ENCODE results near the gene RHCE. TPM values are rescaled to one million over a fixed set of nuclear protein-coding genes. Genes with fewer than 3 reads are reported as not detected.

Gene RHCE
- total RNA-seq, 1 experiment from 2014 or later = 3.1 TPM

DNA sequence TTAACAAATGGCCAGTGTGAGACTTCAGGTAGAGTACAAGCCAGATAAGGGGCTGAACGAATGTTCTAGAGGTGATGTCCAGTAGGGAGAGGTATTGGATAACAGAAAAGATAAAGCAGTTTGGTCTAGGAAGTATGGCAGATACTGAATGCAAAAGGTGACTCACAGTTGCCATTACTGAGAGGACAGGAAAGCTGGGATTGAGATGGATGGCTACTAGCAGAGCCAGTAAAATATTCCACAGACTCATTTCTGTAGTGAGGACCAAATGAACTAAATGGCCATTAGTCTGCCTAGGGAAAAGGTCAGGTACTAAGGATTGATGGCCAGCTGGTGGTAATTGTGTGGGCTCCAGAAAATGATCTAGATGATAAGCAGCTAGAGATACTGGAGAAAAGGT is 21.6 kb upstream of the RHCE start:
- H3K36me3 ChIP-seq (ENCODE audit: insufficient read depth, low read length) = peaks cover 13% of the 10 kb centered on the region; the same call in 1 of the 2 replicates
- H3K27ac ChIP-seq (ENCODE audit: low read length) = peak overlapping the region; percentile 47
- no peak overlapping the region for H3K9ac ChIP-seq (ENCODE audit: low read length)
- peaks cover 52% of the 10 kb centered on the region for H3K4me1 ChIP-seq (ENCODE audit: low read length)
- no peaks in the 10 kb centered on the region for H4K20me1 ChIP-seq (ENCODE audit: insufficient read depth, low read depth, low read length)
- H3K27me3 ChIP-seq (ENCODE audit: low read length) = no peaks in the 10 kb centered on the region
- no peaks in the 10 kb centered on the region for H3K9me2 ChIP-seq (replicated peaks; ENCODE audit: insufficient read depth, low read length)
- H3K4me3 ChIP-seq (ENCODE audit: low read length) = no peak overlapping the region
- H3K4me2 ChIP-seq (ENCODE audit: low read depth, low read length, poor library complexity, severe bottlenecking) = no peak overlapping the region
- no peaks in the 10 kb centered on the region for H3K9me3 ChIP-seq (ENCODE audit: low read length)
- no peak overlapping the region for H2AFZ ChIP-seq (ENCODE audit: low read length)
- peaks cover 97% of the 10 kb centered on the region for H3K79me2 ChIP-seq (ENCODE audit: low read length)
- no peak for DNase-seq

DNA sequence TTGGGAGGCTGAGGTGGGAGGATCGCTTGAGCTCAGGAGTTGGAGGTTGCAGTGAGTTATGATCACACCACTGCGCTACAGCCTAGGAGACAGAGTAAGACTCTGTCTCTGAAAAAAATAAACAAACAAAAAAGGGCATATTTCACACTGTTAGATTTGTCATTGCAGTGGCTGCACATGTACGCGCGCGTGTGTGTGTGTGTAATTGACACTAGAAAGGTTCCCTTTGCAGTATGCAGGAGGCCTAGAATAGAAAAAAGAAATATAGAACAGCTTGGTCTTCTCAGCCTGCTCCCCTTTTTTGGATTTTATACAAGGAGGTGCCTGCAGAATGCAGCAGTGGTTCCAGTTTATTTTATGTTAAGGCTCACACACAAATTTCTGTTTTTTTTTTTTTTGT is 18.7 kb upstream of the RHCE start:
- Histone ChIP-seq H3K4me3 (ENCODE audit: low read length) (no peak overlapping the region), H3K4me2 (ENCODE audit: low read depth, low read length, poor library complexity, severe bottlenecking) (no peak overlapping the region), H3K4me1 (ENCODE audit: low read length) (peaks cover 52% of the 10 kb centered on the region), H3K9ac (ENCODE audit: low read length) (no peak overlapping the region), H3K27me3 (ENCODE audit: low read length) (no peaks in the 10 kb centered on the region), H3K79me2 (ENCODE audit: low read length) (peaks cover 90% of the 10 kb centered on the region), H3K27ac (ENCODE audit: low read length) (0 out of 2 replicates have a peak overlapping the region, but pooled peaks have one; percentile 15), H4K20me1 (ENCODE audit: insufficient read depth, low read depth, low read length) (no peaks in the 10 kb centered on the region), H3K9me3 (ENCODE audit: low read length) (no peaks in the 10 kb centered on the region), H2AFZ (ENCODE audit: low read length) (no peak overlapping the region), H3K36me3 (ENCODE audit: insufficient read depth, low read length) (peaks cover 15% of the 10 kb centered on the region; the same call in 1 of the 2 replicates), H3K9me2 (replicated peaks; ENCODE audit: insufficient read depth, low read length) (no peaks in the 10 kb centered on the region)
- no peak for DNase-seq

DNA sequence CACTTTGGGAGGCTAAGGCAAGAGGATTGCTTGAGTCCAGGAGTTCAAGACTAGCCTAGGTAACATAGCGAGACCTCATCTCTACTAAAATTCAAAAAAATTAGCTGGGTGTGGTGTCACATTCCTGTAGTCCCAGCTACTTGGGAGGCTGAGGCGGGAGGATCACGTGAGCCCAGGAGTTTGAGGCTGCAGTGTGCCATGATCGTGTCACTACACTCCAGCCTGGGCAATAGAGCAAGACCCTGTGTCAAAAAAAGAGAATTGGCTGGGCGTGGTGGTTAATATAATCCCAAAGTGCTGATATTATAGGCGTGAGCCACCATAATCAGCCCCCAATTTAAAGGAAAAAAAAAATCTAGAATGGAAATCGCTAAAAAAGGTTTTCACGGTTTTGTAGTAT is 17.0 kb upstream of the RHCE start:
- Histone ChIP-seq H3K9ac (ENCODE audit: low read length) (no peak overlapping the region), H3K36me3 (ENCODE audit: insufficient read depth, low read length) (peaks cover 16% of the 10 kb centered on the region), H3K9me3 (ENCODE audit: low read length) (no peaks in the 10 kb centered on the region), H3K27ac (ENCODE audit: low read length) (no peak overlapping the region), H3K4me3 (ENCODE audit: low read length) (no peak overlapping the region), H3K79me2 (ENCODE audit: low read length) (peaks cover 90% of the 10 kb centered on the region), H3K4me1 (ENCODE audit: low read length) (peaks cover 66% of the 10 kb centered on the region), H3K9me2 (replicated peaks; ENCODE audit: insufficient read depth, low read length) (no peaks in the 10 kb centered on the region), H2AFZ (ENCODE audit: low read length) (no peak overlapping the region), H4K20me1 (ENCODE audit: insufficient read depth, low read depth, low read length) (no peaks in the 10 kb centered on the region; the same call in 1 of the 2 replicates), H3K4me2 (ENCODE audit: low read depth, low read length, poor library complexity, severe bottlenecking) (no peak overlapping the region), H3K27me3 (ENCODE audit: low read length) (no peaks in the 10 kb centered on the region)
- DNase-seq = no peak

DNA sequence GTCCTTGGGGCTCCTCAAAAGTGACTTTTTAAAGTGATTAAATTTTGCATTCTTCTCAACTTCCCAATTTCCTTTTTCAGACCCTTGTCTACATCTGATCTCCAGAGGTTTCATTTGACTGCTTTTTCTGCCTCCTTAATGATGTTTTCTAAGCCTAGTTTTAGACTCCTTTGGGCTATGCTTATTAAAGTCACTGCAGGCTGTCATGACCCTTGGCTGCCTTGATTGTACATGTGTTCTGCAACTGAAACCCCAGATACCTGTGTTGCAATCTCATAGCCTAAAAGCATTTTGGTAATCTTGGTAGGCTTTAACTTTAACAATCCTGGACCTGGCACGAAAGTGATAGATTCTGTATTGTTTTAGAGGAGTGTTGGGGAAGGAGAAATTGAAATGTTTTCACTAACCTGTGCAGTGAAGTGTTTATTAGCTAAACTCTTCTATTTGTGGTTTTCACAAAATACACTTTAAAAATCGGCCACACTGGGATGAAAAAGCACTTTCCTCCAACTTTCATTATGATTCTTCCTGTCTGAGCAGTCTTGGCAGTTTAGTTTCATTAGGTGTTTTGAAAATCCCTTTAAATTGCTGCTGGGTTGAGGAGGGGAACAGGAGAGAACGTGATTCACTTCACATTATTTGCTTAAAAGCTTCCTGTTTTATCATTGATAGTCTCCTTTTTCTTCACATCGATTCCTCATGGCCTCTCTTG is 14.9 kb upstream of the RHCE start:
- Histone ChIP-seq H2AFZ (ENCODE audit: low read length) (no peak overlapping the region), H3K9ac (ENCODE audit: low read length) (peak overlapping the region; percentile 48), H3K9me3 (ENCODE audit: low read length) (no peaks in the 10 kb centered on the region), H3K4me3 (ENCODE audit: low read length) (peak overlapping the region; percentile 71), H3K36me3 (ENCODE audit: insufficient read depth, low read length) (peaks cover 22% of the 10 kb centered on the region), H3K9me2 (replicated peaks; ENCODE audit: insufficient read depth, low read length) (no peaks in the 10 kb centered on the region), H4K20me1 (ENCODE audit: insufficient read depth, low read depth, low read length) (no peaks in the 10 kb centered on the region; the same call in 1 of the 2 replicates), H3K27me3 (ENCODE audit: low read length) (no peaks in the 10 kb centered on the region), H3K4me2 (ENCODE audit: low read depth, low read length, poor library complexity, severe bottlenecking) (peak overlapping the region; percentile 99), H3K79me2 (ENCODE audit: low read length) (peaks cover 84% of the 10 kb centered on the region), H3K4me1 (ENCODE audit: low read length) (peaks cover 60% of the 10 kb centered on the region), H3K27ac (ENCODE audit: low read length) (peak overlapping the region; percentile 96)
- peak; percentile 87 for DNase-seq

DNA sequence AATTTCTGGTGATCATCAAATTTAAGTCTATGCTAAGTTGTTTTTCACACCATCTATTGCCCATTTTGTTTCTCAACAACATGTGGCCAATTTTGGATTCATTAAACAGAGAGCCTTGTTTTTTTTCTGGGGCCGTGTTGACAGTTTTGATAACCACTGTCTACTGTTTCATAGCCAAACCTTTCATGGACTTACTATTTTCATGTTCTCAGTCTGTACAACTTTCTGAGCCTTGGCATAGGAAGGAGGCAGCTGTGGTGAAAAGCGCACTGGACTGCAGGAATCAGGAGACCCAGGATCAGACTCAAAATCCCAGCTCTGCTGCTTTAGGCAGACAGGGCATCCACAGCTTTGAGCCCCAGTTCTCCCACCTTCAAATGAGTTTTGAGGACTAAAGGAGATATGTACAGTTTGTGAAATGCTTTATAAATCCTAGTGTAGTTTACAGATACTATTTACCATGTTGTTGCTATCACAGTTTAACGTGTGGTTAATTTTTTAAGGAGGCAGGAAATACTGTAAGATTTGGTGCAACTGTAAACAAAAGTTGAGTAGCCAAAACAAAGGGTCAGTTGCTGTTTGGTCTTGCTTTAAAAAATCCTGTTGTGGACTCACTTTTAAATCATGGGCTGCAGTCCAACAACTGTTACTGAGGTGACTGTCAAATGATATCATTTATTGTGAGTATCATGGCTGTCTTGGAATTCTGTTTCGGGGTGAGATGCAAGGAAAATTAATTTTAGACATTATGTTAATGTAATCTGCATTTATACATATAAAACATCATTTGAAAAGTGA is 13.0 kb upstream of the RHCE start:
- H3K4me2 ChIP-seq (ENCODE audit: low read depth, low read length, poor library complexity, severe bottlenecking) = peak overlapping the region; percentile 99

DNA sequence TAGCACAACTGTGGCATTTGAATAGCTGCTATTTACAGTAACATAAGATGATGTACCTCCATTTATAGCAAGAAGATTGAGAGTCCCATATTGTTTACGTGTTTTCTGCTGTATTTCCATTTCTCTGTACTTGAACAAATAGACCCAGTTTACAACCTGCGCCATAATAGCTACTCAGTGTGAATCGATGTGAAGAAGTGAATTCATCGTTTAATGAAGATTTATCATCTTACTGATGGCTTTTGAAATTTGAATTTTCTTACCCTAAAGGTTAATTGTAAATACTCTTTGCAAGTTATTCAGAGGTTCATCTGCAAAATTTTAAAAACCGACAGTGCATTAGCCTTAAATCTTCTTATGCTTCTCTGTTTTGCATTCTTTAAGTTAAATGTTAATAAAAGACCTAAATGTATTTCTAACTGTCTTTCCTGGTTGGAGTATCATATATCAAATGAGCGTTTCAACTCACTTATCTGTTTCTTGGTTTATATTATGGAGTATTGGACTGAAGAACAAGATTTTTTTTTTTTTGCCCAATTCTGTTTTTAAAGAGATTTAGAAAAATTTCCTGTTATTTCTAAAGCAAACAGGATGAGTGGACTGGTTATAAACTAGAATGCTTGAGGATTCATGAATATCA is 12.2 kb upstream of the RHCE start:
- Histone ChIP-seq H3K27ac (ENCODE audit: low read length) (peak overlapping the region; percentile 96), H3K36me3 (ENCODE audit: insufficient read depth, low read length) (peaks cover 22% of the 10 kb centered on the region), H3K79me2 (ENCODE audit: low read length) (peaks cover 58% of the 10 kb centered on the region), H2AFZ (ENCODE audit: low read length) (no peak overlapping the region), H3K9ac (ENCODE audit: low read length) (peak overlapping the region; percentile 89), H3K4me2 (ENCODE audit: low read depth, low read length, poor library complexity, severe bottlenecking) (peak overlapping the region; percentile 99), H3K9me2 (replicated peaks; ENCODE audit: insufficient read depth, low read length) (no peaks in the 10 kb centered on the region), H3K4me1 (ENCODE audit: low read length) (peaks cover 62% of the 10 kb centered on the region), H3K27me3 (ENCODE audit: low read length) (no peaks in the 10 kb centered on the region), H4K20me1 (ENCODE audit: insufficient read depth, low read depth, low read length) (no peaks in the 10 kb centered on the region; the same call in 1 of the 2 replicates), H3K4me3 (ENCODE audit: low read length) (peak overlapping the region; percentile 71), H3K9me3 (ENCODE audit: low read length) (no peaks in the 10 kb centered on the region)
- DNase-seq = peak; percentile 59

More for the DNA sequence above, 13.0 kb upstream of the RHCE start:
- no peaks in the 10 kb centered on the region for H3K9me3 ChIP-seq (ENCODE audit: low read length)
- peaks cover 22% of the 10 kb centered on the region for H3K36me3 ChIP-seq (ENCODE audit: insufficient read depth, low read length)
- H3K9ac ChIP-seq (ENCODE audit: low read length) = peak overlapping the region; percentile 89
- H2AFZ ChIP-seq (ENCODE audit: low read length) = no peak overlapping the region
- H3K27ac ChIP-seq (ENCODE audit: low read length) = peak overlapping the region; percentile 96
- H3K27me3 ChIP-seq (ENCODE audit: low read length) = no peaks in the 10 kb centered on the region
- H3K9me2 ChIP-seq (replicated peaks; ENCODE audit: insufficient read depth, low read length) = no peaks in the 10 kb centered on the region
- peak overlapping the region; percentile 71 for H3K4me3 ChIP-seq (ENCODE audit: low read length)
- no peaks in the 10 kb centered on the region; the same call in 1 of the 2 replicates for H4K20me1 ChIP-seq (ENCODE audit: insufficient read depth, low read depth, low read length)
- H3K4me1 ChIP-seq (ENCODE audit: low read length) = peaks cover 67% of the 10 kb centered on the region
- H3K79me2 ChIP-seq (ENCODE audit: low read length) = peaks cover 65% of the 10 kb centered on the region
- DNase-seq = peak; percentile 48

DNA sequence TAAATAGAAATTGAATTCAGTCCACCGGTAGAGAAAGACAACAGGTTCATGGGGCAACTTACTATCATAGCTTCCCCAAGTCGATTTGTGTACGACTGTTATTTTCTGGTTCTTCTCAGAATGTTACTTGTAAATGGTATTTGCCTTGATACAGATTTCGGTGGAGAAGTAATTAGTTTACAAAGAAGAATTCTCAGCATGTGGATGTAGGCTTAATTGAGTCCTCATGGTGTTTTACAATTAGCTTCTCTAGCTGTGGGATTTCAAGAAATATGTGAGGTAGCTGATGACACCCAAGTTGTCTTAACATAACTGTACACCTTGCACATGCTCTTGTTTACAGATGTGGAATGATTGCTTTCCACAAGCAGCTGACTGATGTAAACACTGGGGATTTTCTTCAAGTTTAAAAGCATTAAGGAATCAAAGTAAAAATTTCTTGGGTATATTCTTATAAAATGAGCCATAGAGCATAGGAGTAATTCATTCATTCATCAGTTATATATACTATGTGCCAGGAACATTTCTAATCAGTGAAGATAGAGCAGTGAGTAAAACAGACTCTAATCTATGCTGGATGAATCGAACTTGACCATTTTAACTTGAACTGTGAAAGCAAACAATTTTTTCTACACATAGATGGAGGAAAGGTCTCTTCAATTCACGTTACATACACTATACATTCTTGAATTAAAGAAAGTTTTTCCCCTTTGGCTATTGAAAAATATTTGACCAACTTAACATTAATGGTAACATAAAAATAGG is 11.5 kb upstream of the RHCE start:
- H3K9me3 ChIP-seq (ENCODE audit: low read length) = no peaks in the 10 kb centered on the region
- no peaks in the 10 kb centered on the region; the same call in 1 of the 2 replicates for H4K20me1 ChIP-seq (ENCODE audit: insufficient read depth, low read depth, low read length)
- H3K4me1 ChIP-seq (ENCODE audit: low read length) = peaks cover 65% of the 10 kb centered on the region
- H3K27me3 ChIP-seq (ENCODE audit: low read length) = no peaks in the 10 kb centered on the region
- H3K36me3 ChIP-seq (ENCODE audit: insufficient read depth, low read length) = peaks cover 15% of the 10 kb centered on the region
- peak; percentile 51 for DNase-seq
- H3K9me2 ChIP-seq (replicated peaks; ENCODE audit: insufficient read depth, low read length) = no peaks in the 10 kb centered on the region
- peak overlapping the region; percentile 99 for H3K4me2 ChIP-seq (ENCODE audit: low read depth, low read length, poor library complexity, severe bottlenecking)
- peak overlapping the region; percentile 71 for H3K4me3 ChIP-seq (ENCODE audit: low read length)
- peak overlapping the region; percentile 96 for H3K27ac ChIP-seq (ENCODE audit: low read length)
- H3K79me2 ChIP-seq (ENCODE audit: low read length) = peaks cover 51% of the 10 kb centered on the region
- H3K9ac ChIP-seq (ENCODE audit: low read length) = peak overlapping the region; percentile 89
- no peak overlapping the region for H2AFZ ChIP-seq (ENCODE audit: low read length)
